Right lobe of liver (tissue), 4 donors: Measurements from ENCODE around the gene HECW1.

Experiments
- POLR2A ChIP-seq: fragments of 450-650 bp; IDR thresholded peaks from one replicate; pipeline ENCODE4 v1.6.1; 2017; ENCODE audit warnings: antibody characterized with exemption, mild to moderate bottlenecking
- TF ChIP-seq, protein P1 (sequence below), 4 donors: fragments of 200-600 bp in 3 of 4; fragments of 450-650 bp in 1 of 4; IDR thresholded peaks; one replicate each; pipeline versions ENCODE4 v1.5.1 to v1.8.0; 2016 to 2022; ENCODE audit warnings: antibody characterized with exemption in 4 of 4, mild to moderate bottlenecking in 2 of 4
- donor health status: DM: no; HTN: no; CAD: no.
- donor health status: DM: no; HTN: no; CAD: no.
- donor health status: DM: no; HTN: yes; CAD: no.

GRCh38 chr7:43395351-43395750 is 282.9 kb downstream of the HECW1 start:
- TF ChIP-seq POLR2A = no peak
- TF ChIP-seq, protein P1, sequence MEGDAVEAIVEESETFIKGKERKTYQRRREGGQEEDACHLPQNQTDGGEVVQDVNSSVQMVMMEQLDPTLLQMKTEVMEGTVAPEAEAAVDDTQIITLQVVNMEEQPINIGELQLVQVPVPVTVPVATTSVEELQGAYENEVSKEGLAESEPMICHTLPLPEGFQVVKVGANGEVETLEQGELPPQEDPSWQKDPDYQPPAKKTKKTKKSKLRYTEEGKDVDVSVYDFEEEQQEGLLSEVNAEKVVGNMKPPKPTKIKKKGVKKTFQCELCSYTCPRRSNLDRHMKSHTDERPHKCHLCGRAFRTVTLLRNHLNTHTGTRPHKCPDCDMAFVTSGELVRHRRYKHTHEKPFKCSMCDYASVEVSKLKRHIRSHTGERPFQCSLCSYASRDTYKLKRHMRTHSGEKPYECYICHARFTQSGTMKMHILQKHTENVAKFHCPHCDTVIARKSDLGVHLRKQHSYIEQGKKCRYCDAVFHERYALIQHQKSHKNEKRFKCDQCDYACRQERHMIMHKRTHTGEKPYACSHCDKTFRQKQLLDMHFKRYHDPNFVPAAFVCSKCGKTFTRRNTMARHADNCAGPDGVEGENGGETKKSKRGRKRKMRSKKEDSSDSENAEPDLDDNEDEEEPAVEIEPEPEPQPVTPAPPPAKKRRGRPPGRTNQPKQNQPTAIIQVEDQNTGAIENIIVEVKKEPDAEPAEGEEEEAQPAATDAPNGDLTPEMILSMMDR (IDR thresholded peaks at IDR 0.05) = no peak
